Measurements from ENCODE around the gene DRAM2.

The DRAM2 gene

GRCh38 chr1:111179968-111180533 lies 40.2 kb upstream of the DRAM2 start:
- no peak overlapping the region for H4K8ac ChIP-seq (ENCODE audit: low read depth, low read length)

DNA sequence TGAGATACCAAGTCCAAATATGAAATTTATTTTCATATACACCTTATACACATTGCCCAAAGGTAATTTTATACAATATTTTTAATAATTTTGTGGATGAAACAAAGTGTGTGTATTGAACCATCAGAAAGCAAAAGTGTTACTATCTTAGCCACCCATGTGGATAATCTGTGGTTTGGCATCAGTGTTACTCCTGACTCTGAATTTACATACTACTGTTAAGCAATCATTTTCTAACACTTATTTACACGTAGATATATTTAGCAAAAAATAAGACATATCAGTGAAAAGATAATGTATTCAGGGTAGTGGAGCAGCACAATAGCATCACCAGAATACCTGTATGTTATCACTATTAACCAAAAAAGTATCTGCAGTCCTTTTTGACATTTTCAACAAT lies 36.8 kb upstream of the DRAM2 start:
- no peak for DNase-seq (ENCODE audit: low spot score)
- no peak overlapping the region for H2AK5ac ChIP-seq (ENCODE audit: low read depth, low read length)
- H2BK120ac ChIP-seq (ENCODE audit: low read depth, low read length), result no peak overlapping the region
- H3K9me3 ChIP-seq (replicated peaks in 1 of 2; ENCODE audit: control insufficient read depth in 2 of 2, insufficient read depth in 1 of 2, low read depth in 1 of 2, low read length in 2 of 2), result no peaks in the 10 kb centered on the region
- no peak overlapping the region for H2BK15ac ChIP-seq (ENCODE audit: low read length)
- WGBS, 2 donors (ENCODE audit: extremely low coverage in 2 of 2, insufficient read length in 2 of 2, insufficient replicate concordance in 1 of 2), result no CpG with 5 or more reads among the region's 1 CpG
- H4K8ac ChIP-seq (ENCODE audit: low read depth, low read length), result no peak overlapping the region
- H3K79me1 ChIP-seq (ENCODE audit: low read depth, low read length), result no peaks in the 10 kb centered on the region
- H3K4ac ChIP-seq (ENCODE audit: low read length), result no peak overlapping the region
- H3K36me3 ChIP-seq (replicated peaks in 1 of 2; ENCODE audit: control insufficient read depth in 2 of 2, insufficient read depth in 2 of 2, low read length in 2 of 2), result peaks cover 0 to 62% of the 10 kb centered on the region in 2 donors
- no peak overlapping the region for H3K23ac ChIP-seq (ENCODE audit: low read depth, low read length, poor library complexity)
- H3K4me3 ChIP-seq (ENCODE audit: low read length in 2 of 2), result no peak overlapping the region
- H2BK5ac ChIP-seq (ENCODE audit: low read length), result no peak overlapping the region
- no peak overlapping the region for H3K9ac ChIP-seq (ENCODE audit: low read depth, low read length, poor library complexity)
- no peak overlapping the region for H3K14ac ChIP-seq (ENCODE audit: low read length)
- H3K4me2 ChIP-seq (ENCODE audit: insufficient read depth, low read length, poor library complexity, severe bottlenecking), result no peak overlapping the region
- H2AFZ ChIP-seq (ENCODE audit: low read length), result no peak overlapping the region
- H3K18ac ChIP-seq (ENCODE audit: low read length), result no peak overlapping the region
- H2BK12ac ChIP-seq (ENCODE audit: low read length), result no peak overlapping the region
- H3K27ac ChIP-seq (replicated peaks; ENCODE audit: low read length), result no peak overlapping the region
- H3K4me1 ChIP-seq (ENCODE audit: control insufficient read depth in 2 of 2, insufficient read depth in 1 of 2, low read depth in 1 of 2, low read length in 2 of 2), result no peaks in the 10 kb centered on the region
- H4K91ac ChIP-seq (ENCODE audit: low read depth, low read length, poor library complexity), result no peak overlapping the region
- H3K27me3 ChIP-seq (ENCODE audit: control insufficient read depth in 3 of 3, insufficient read depth in 3 of 3, low read depth in 1 of 3, low read length in 3 of 3), result no peaks in the 10 kb centered on the region

More at GRCh38 chr1:111179968-111180533, 40.2 kb upstream of the DRAM2 start:
- H3K27ac ChIP-seq (replicated peaks; ENCODE audit: low read length), result no peak overlapping the region
- H3K27me3 ChIP-seq (ENCODE audit: control insufficient read depth in 3 of 3, insufficient read depth in 3 of 3, low read depth in 1 of 3, low read length in 3 of 3), result no peaks in the 10 kb centered on the region
- H2AK5ac ChIP-seq (ENCODE audit: low read depth, low read length), result no peak overlapping the region
- H3K4me1 ChIP-seq (ENCODE audit: control insufficient read depth in 2 of 2, insufficient read depth in 1 of 2, low read depth in 1 of 2, low read length in 2 of 2), result no peaks in the 10 kb centered on the region
- H4K91ac ChIP-seq (ENCODE audit: low read depth, low read length, poor library complexity), result no peak overlapping the region
- no peak overlapping the region for H3K4me3 ChIP-seq (ENCODE audit: low read length in 2 of 2)
- H2BK12ac ChIP-seq (ENCODE audit: low read length), result no peak overlapping the region
- no peak overlapping the region for H2BK120ac ChIP-seq (ENCODE audit: low read depth, low read length)
- DNase-seq (ENCODE audit: low spot score), result no peak
- no peak overlapping the region for H3K9ac ChIP-seq (ENCODE audit: low read depth, low read length, poor library complexity)
- no peak overlapping the region for H2AFZ ChIP-seq (ENCODE audit: low read length)
- H3K9me3 ChIP-seq (replicated peaks in 1 of 2; ENCODE audit: control insufficient read depth in 2 of 2, insufficient read depth in 1 of 2, low read depth in 1 of 2, low read length in 2 of 2), result no peaks in the 10 kb centered on the region
- H3K14ac ChIP-seq (ENCODE audit: low read length), result no peak overlapping the region
- no peak overlapping the region for H3K4ac ChIP-seq (ENCODE audit: low read length)
- peaks cover 2 to 68% of the 10 kb centered on the region in 2 donors for H3K36me3 ChIP-seq (replicated peaks in 1 of 2; ENCODE audit: control insufficient read depth in 2 of 2, insufficient read depth in 2 of 2, low read length in 2 of 2)
- H3K18ac ChIP-seq (ENCODE audit: low read length), result no peak overlapping the region
- H3K23ac ChIP-seq (ENCODE audit: low read depth, low read length, poor library complexity), result no peak overlapping the region
- no peak overlapping the region for H3K4me2 ChIP-seq (ENCODE audit: insufficient read depth, low read length, poor library complexity, severe bottlenecking)
- H2BK5ac ChIP-seq (ENCODE audit: low read length), result no peak overlapping the region
- no peaks in the 10 kb centered on the region for H3K79me1 ChIP-seq (ENCODE audit: low read depth, low read length)
- no peak overlapping the region for H2BK15ac ChIP-seq (ENCODE audit: low read length)

- no peak overlapping the region for H3K23ac ChIP-seq (ENCODE audit: low read depth, low read length, poor library complexity)
- no peak overlapping the region for H3K4me3 ChIP-seq (ENCODE audit: low read length in 2 of 2)
- no peaks in the 10 kb centered on the region for H3K9me3 ChIP-seq (replicated peaks in 1 of 2; ENCODE audit: control insufficient read depth in 2 of 2, insufficient read depth in 1 of 2, low read depth in 1 of 2, low read length in 2 of 2)
- H3K36me3 ChIP-seq (replicated peaks in 1 of 2; ENCODE audit: control insufficient read depth in 2 of 2, insufficient read depth in 2 of 2, low read length in 2 of 2), result peaks cover 0 to 64% of the 10 kb centered on the region in 2 donors
- H3K4me1 ChIP-seq (ENCODE audit: control insufficient read depth in 2 of 2, insufficient read depth in 1 of 2, low read depth in 1 of 2, low read length in 2 of 2), result no peaks in the 10 kb centered on the region
- H2AK5ac ChIP-seq (ENCODE audit: low read depth, low read length), result no peak overlapping the region
- no peak overlapping the region for H2BK120ac ChIP-seq (ENCODE audit: low read depth, low read length)
- H2BK12ac ChIP-seq (ENCODE audit: low read length), result no peak overlapping the region
- WGBS, 2 donors (ENCODE audit: extremely low coverage in 2 of 2, insufficient read length in 2 of 2, insufficient replicate concordance in 1 of 2), result no CpG with 5 or more reads among the region's 3 CpGs
- H3K4ac ChIP-seq (ENCODE audit: low read length), result no peak overlapping the region
- H3K4me2 ChIP-seq (ENCODE audit: insufficient read depth, low read length, poor library complexity, severe bottlenecking), result no peak overlapping the region
- no peak for DNase-seq (ENCODE audit: low spot score)
- no peak overlapping the region for H3K9ac ChIP-seq (ENCODE audit: low read depth, low read length, poor library complexity)
- H4K91ac ChIP-seq (ENCODE audit: low read depth, low read length, poor library complexity), result no peak overlapping the region
- H4K8ac ChIP-seq (ENCODE audit: low read depth, low read length), result no peak overlapping the region
- H2BK5ac ChIP-seq (ENCODE audit: low read length), result no peak overlapping the region
- H2BK15ac ChIP-seq (ENCODE audit: low read length), result no peak overlapping the region
- H3K18ac ChIP-seq (ENCODE audit: low read length), result no peak overlapping the region
- no peak overlapping the region for H3K14ac ChIP-seq (ENCODE audit: low read length)
- no peaks in the 10 kb centered on the region for H3K79me1 ChIP-seq (ENCODE audit: low read depth, low read length)
- H2AFZ ChIP-seq (ENCODE audit: low read length), result no peak overlapping the region
- H3K27ac ChIP-seq (replicated peaks; ENCODE audit: low read length), result no peak overlapping the region
- H3K27me3 ChIP-seq (ENCODE audit: control insufficient read depth in 3 of 3, insufficient read depth in 3 of 3, low read depth in 1 of 3, low read length in 3 of 3), result no peaks in the 10 kb centered on the region
These were observed 35.5 kb upstream of the DRAM2 start for GRCh38 chr1:111175349-111175748.

DNA sequence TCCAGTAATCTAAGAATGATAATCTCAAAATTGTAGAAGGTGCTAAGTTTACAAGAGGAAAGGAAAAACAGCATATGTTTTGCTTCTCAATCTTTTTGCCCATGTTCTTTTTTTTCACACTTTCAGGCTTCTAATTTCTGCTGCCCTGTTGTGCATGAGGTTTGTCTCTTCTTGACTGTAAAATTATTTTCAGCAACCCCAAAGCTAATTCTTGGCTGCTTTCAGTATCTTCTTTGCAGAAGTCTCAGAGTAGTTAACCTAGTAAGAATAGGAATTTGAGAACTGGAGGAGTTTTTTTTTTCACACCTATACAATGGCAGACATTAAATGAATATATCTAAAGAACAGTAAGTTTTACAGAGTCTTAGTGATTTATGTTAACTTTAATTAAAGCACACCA lies 34.2 kb upstream of the DRAM2 start:
- Histone ChIP-seq H3K4me2 (ENCODE audit: insufficient read depth, low read length, poor library complexity, severe bottlenecking) (no peak overlapping the region), H3K4me3 (ENCODE audit: low read length in 2 of 2) (no peak overlapping the region), H3K14ac (ENCODE audit: low read length) (no peak overlapping the region), H3K27ac (replicated peaks; ENCODE audit: low read length) (no peak overlapping the region), H3K4me1 (ENCODE audit: control insufficient read depth in 2 of 2, insufficient read depth in 1 of 2, low read depth in 1 of 2, low read length in 2 of 2) (no peaks in the 10 kb centered on the region), H2BK15ac (ENCODE audit: low read length) (no peak overlapping the region), H3K18ac (ENCODE audit: low read length) (no peak overlapping the region), H3K23ac (ENCODE audit: low read depth, low read length, poor library complexity) (no peak overlapping the region), H3K4ac (ENCODE audit: low read length) (no peak overlapping the region), H4K91ac (ENCODE audit: low read depth, low read length, poor library complexity) (no peak overlapping the region), H2AK5ac (ENCODE audit: low read depth, low read length) (no peak overlapping the region), H2BK120ac (ENCODE audit: low read depth, low read length) (no peak overlapping the region), H3K79me1 (ENCODE audit: low read depth, low read length) (no peaks in the 10 kb centered on the region), H3K9me3 (replicated peaks in 1 of 2; ENCODE audit: control insufficient read depth in 2 of 2, insufficient read depth in 1 of 2, low read depth in 1 of 2, low read length in 2 of 2) (no peaks in the 10 kb centered on the region), H3K9ac (ENCODE audit: low read depth, low read length, poor library complexity) (no peak overlapping the region), H3K27me3 (ENCODE audit: control insufficient read depth in 3 of 3, insufficient read depth in 3 of 3, low read depth in 1 of 3, low read length in 3 of 3) (no peaks in the 10 kb centered on the region), H2BK5ac (ENCODE audit: low read length) (no peak overlapping the region), H4K8ac (ENCODE audit: low read depth, low read length) (no peak overlapping the region), H3K36me3 (replicated peaks in 1 of 2; ENCODE audit: control insufficient read depth in 2 of 2, insufficient read depth in 2 of 2, low read length in 2 of 2) (peaks cover 0 to 75% of the 10 kb centered on the region in 2 donors), H2BK12ac (ENCODE audit: low read length) (no peak overlapping the region), H2AFZ (ENCODE audit: low read length) (no peak overlapping the region)
- DNase-seq (ENCODE audit: low spot score), result no peak

All from neuronal stem cell (in vitro differentiated cells).